Stimulated activated CD4-positive, alpha-beta T cell treated with anti-CD3 and anti-CD28 coated beads, Interleukin-12 subunit alpha, Interleukin-12 subunit beta, amount 100 ng/mL, for 4 hours (primary cell): ENCODE measurements around the gene ERCC4.

Source experiments
- DNase-seq: peaks from one replicate; pipeline ENCODE4 v3.0.0-alpha.2; 2020

Gene ERCC4

GRCh38 chr16:13911871-13912270 lies 8.1 kb upstream of the ERCC4 start:
- DNase-seq: no peak

GRCh38 chr16:13912891-13913290 lies 7.1 kb upstream of the ERCC4 start:
- no peak for DNase-seq

- no peak for DNase-seq
Observed at GRCh38 chr16:13913374-13914292, 6.3 kb upstream of the ERCC4 start.

GRCh38 chr16:13915033-13915635 lies 4.8 kb upstream of the ERCC4 start:
- DNase-seq: no peak

GRCh38 chr16:13919330-13919682 lies 648 bp upstream of the ERCC4 start:
- DNase-seq: no peak

- no peak for DNase-seq
Observed at GRCh38 chr16:13920510-13920818, 510 bp downstream of the ERCC4 start.

GRCh38 chr16:13921328-13921727 lies 1.4 kb downstream of the ERCC4 start:
- DNase-seq: no peak

GRCh38 chr16:13923703-13924298 lies 3.8 kb downstream of the ERCC4 start:
- DNase-seq: no peak

- no peak for DNase-seq
Observed at GRCh38 chr16:13926464-13926863, 6.5 kb downstream of the ERCC4 start.

- DNase-seq: no peak
Observed at GRCh38 chr16:13926891-13927290, 6.9 kb downstream of the ERCC4 start.

GRCh38 chr16:13928646-13929045 lies 8.7 kb downstream of the ERCC4 start:
- no peak for DNase-seq

GRCh38 chr16:13931845-13932244 lies 11.9 kb downstream of the ERCC4 start:
- no peak for DNase-seq

GRCh38 chr16:13935408-13935807 lies 15.5 kb downstream of the ERCC4 start:
- no peak for DNase-seq

GRCh38 chr16:13936155-13936554 lies 16.2 kb downstream of the ERCC4 start:
- no peak for DNase-seq

- DNase-seq: no peak
Observed at GRCh38 chr16:13936596-13937081, 16.7 kb downstream of the ERCC4 start.

- no peak for DNase-seq
Observed at GRCh38 chr16:13937411-13937810, 17.5 kb downstream of the ERCC4 start.

- no peak for DNase-seq
Observed at GRCh38 chr16:13938480-13938879, 18.5 kb downstream of the ERCC4 start.

GRCh38 chr16:13939821-13940220 lies 19.9 kb downstream of the ERCC4 start:
- DNase-seq: no peak

GRCh38 chr16:13940397-13940933 lies 20.5 kb downstream of the ERCC4 start:
- DNase-seq: no peak

GRCh38 chr16:13944816-13945215 lies 24.9 kb downstream of the ERCC4 start:
- no peak for DNase-seq

GRCh38 chr16:13945744-13946485 lies 26.0 kb downstream of the ERCC4 start:
- DNase-seq: no peak

GRCh38 chr16:13948086-13948485 lies 28.1 kb downstream of the ERCC4 start:
- DNase-seq: no peak
